ENCODE results near the gene MEI1. TPM values are rescaled to one million over a fixed set of nuclear protein-coding genes. Genes with fewer than 3 reads are reported as not detected.
A peak's percentile ranks its signal among the peaks of the same experiment; 100 is the strongest.

Gene MEI1
- total and polyA plus RNA-seq, 9 of the 15 experiments (the other 6 are each of a cell fraction or from before 2014, with no cell fraction given), result 0.08 to 0.68 (median 0.18) TPM; not detected in 2

GRCh38 chr22:41799486-41800347 lies 100.4 kb downstream of the MEI1 start:
- H2AFZ ChIP-seq (ENCODE audit: low read depth, low read length), result peak overlapping the region; percentile 94
- H3K4me1 ChIP-seq (replicated peaks in 1 of 2; ENCODE audit: control insufficient read depth in 2 of 2, insufficient read depth in 2 of 2, low read length in 2 of 2), result peaks cover 13 to 20% of the 10 kb centered on the region in 2 experiments; a peak in 4 of 5 replicates
- DNase-seq (ENCODE audit: extremely low read depth in 1 of 4, low spot score in 3 of 4) (peak; percentile 44 to 68 (median 62)), ATAC-seq (peak; percentile 72), FAIRE-seq (peak; percentile 71)
- H3K4me2 ChIP-seq (ENCODE audit: insufficient read depth, low read length), result peak overlapping the region; percentile 91
- CTCF ChIA-PET (ENCODE audit: low intra/inter-chr PET ratio), result interaction anchor here (1.0 kb wide), 1 partner anchor 102 kb away, joined by 3 read pairs; no protein-coding TSS in a partner anchor
- H3K9me3 ChIP-seq (replicated peaks; ENCODE audit: control insufficient read depth, insufficient read depth, low read depth, low read length), result no peaks in the 10 kb centered on the region
- no peaks in the 10 kb centered on the region for H4K20me1 ChIP-seq (replicated peaks; ENCODE audit: control insufficient read depth, insufficient read depth, low read length)
- no peaks in the 10 kb centered on the region for H3K36me3 ChIP-seq (ENCODE audit: control insufficient read depth, insufficient read depth, low read length)
- no peaks in the 10 kb centered on the region for H3K9me1 ChIP-seq (ENCODE audit: control insufficient read depth, insufficient read depth, low read length)
- TSS peak; percentile 89 for BruUV-seq (replicated peaks)
- POLR2A ChIA-PET, result interaction anchor here (0.5 to 2.2 kb wide), 15 partner anchors 9 to 164 kb away, joined by 3 to 10 read pairs (median 4); partner anchors contain the start of genes CENPM and SNU13
- intact Hi-C loops (cut with micrococcal nuclease) (loop anchor here (2.0 kb wide), 1 partner anchor 53 kb away; no protein-coding TSS in a partner anchor), in situ Hi-C loops (cut with MboI) (no loop called here)
- H3K4me3 ChIP-seq, result peak overlapping the region; percentile 78
- H3K9ac ChIP-seq (ENCODE audit: insufficient read depth in 1 of 2, low read depth in 2 of 2, low read length in 2 of 2), result peak overlapping the region; percentile 84 to 99
- WGBS (ENCODE audit: insufficient coverage, low coverage, missing lambda C conversion rate), result 7% methylated on average over 35 of the region's 38 CpGs
- H3K27ac ChIP-seq (ENCODE audit: extremely low read depth, low read depth, low read length), result peak overlapping the region; percentile 77
- H3K79me2 ChIP-seq (ENCODE audit: control insufficient read depth, insufficient read depth, low read length), result peaks cover 25% of the 10 kb centered on the region
- no peaks in the 10 kb centered on the region for H3K27me3 ChIP-seq (ENCODE audit: control insufficient read depth in 2 of 2, insufficient read depth in 2 of 2, low read length in 2 of 2)
- TF ChIP-seq CHD2 (IDR thresholded peaks at IDR 0.05; ENCODE audit: low read depth, low read length) (no peak), ZNF766 (CRISPR knock-in tag; conservative IDR thresholded peaks at IDR 0.05) (no peak), SRSF7 (optimal IDR thresholded peaks at IDR 0.05; ENCODE audit: low read depth, low read length) (no peak), ZNF707 (CRISPR knock-in tag; conservative IDR thresholded peaks at IDR 0.05) (no peak), NRF1 (conservative IDR thresholded peaks at IDR 0.05 in 1 of 2, IDR thresholded peaks at IDR 0.05 in 1 of 2) (peak in 1 of 2 experiments; percentile 28; a peak in 1 of 4 replicates), ZNF445 (CRISPR knock-in tag; IDR thresholded peaks at IDR 0.05; ENCODE audit: low read depth) (no peak), BRCA1 (IDR thresholded peaks at IDR 0.05) (no peak), BRCA1 (CRISPR knock-in tag; IDR thresholded peaks at IDR 0.05) (0 out of 2 replicates have a peak, but pooled peaks have one; percentile 33), ZNF121 (CRISPR knock-in tag; conservative IDR thresholded peaks at IDR 0.05) (no peak), NFE2L1 (tag; IDR thresholded peaks at IDR 0.05; ENCODE audit: borderline replicate concordance, low read depth) (no peak), DNMT1 (IDR thresholded peaks at IDR 0.05) (no peak), MIER1 (IDR thresholded peaks at IDR 0.05; ENCODE audit: low read depth) (no peak), ZC3H4 (CRISPR knock-in tag; IDR thresholded peaks at IDR 0.05; ENCODE audit: borderline replicate concordance) (0 out of 2 replicates have a peak, but pooled peaks have one; percentile 24), SIX5 (IDR thresholded peaks at IDR 0.05; ENCODE audit: borderline replicate concordance in 1 of 2, insufficient read depth in 1 of 2, low read depth in 1 of 2, low read length in 2 of 2) (no peak), ZNF3 (CRISPR knock-in tag; IDR thresholded peaks at IDR 0.05) (no peak), ZNF347 (CRISPR knock-in tag; IDR thresholded peaks at IDR 0.05; ENCODE audit: low read depth) (no peak)
- TF ChIP-seq, protein P1, sequence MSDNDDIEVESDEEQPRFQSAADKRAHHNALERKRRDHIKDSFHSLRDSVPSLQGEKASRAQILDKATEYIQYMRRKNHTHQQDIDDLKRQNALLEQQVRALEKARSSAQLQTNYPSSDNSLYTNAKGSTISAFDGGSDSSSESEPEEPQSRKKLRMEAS (CRISPR knock-in tag; IDR thresholded peaks at IDR 0.05), result peak; percentile 88
- TF ChIP-seq, protein P2, sequence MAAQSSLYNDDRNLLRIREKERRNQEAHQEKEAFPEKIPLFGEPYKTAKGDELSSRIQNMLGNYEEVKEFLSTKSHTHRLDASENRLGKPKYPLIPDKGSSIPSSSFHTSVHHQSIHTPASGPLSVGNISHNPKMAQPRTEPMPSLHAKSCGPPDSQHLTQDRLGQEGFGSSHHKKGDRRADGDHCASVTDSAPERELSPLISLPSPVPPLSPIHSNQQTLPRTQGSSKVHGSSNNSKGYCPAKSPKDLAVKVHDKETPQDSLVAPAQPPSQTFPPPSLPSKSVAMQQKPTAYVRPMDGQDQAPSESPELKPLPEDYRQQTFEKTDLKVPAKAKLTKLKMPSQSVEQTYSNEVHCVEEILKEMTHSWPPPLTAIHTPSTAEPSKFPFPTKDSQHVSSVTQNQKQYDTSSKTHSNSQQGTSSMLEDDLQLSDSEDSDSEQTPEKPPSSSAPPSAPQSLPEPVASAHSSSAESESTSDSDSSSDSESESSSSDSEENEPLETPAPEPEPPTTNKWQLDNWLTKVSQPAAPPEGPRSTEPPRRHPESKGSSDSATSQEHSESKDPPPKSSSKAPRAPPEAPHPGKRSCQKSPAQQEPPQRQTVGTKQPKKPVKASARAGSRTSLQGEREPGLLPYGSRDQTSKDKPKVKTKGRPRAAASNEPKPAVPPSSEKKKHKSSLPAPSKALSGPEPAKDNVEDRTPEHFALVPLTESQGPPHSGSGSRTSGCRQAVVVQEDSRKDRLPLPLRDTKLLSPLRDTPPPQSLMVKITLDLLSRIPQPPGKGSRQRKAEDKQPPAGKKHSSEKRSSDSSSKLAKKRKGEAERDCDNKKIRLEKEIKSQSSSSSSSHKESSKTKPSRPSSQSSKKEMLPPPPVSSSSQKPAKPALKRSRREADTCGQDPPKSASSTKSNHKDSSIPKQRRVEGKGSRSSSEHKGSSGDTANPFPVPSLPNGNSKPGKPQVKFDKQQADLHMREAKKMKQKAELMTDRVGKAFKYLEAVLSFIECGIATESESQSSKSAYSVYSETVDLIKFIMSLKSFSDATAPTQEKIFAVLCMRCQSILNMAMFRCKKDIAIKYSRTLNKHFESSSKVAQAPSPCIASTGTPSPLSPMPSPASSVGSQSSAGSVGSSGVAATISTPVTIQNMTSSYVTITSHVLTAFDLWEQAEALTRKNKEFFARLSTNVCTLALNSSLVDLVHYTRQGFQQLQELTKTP (IDR thresholded peaks at IDR 0.05; ENCODE audit: low read depth in 1 of 2, partially characterized antibody in 2 of 2), result no peak

Measured in K562 (cell line).